Adrenal gland (tissue), 5 donors: ENCODE results near the gene CIB2.

Experiments
- POLR2A ChIP-seq, 2 donors: fragments of 450-650 bp; IDR thresholded peaks; one replicate each; pipeline ENCODE4 v1.6.1; 2017; ENCODE audit warnings: antibody characterized with exemption in 2 of 2, mild to moderate bottlenecking in 2 of 2, moderate library complexity in 1 of 2
- TF ChIP-seq, protein P1 (sequence below), 6 experiments: fragments of 450-650 bp in 4 of 6; fragments of 200-600 bp in 2 of 6; sonication (generic) in 1 of 6; IDR thresholded peaks; 1 replicate in 5 of 6; 2 replicates in 1 of 6; pipeline versions ENCODE4 v1.5.1 to v1.8.0; 2016 to 2021; ENCODE audit warnings: antibody characterized with exemption in 6 of 6, mild to moderate bottlenecking in 2 of 6, moderate library complexity in 1 of 6
- donor health status: DM: no; HTN: no; CAD: no.

DNA sequence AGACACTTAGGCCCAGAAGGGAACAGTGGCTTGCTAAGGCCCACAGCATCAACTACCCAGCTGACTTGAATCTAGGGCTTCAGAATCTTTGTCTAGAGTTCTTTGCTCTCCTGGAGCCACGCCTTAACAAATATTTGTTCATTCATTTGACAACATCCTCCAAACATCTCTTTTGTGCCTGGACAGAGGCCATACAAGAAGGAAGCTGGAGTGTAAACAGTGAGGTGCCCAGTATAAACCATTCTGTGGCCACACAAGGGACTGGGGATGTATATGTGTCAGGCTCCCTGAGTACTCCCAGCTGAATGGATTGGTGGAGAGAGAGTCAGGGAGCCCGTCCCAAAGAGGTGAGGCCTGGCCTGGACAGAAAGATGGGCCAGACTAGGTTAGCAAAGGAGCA is 3.4 kb downstream of the CIB2 start:
- TF ChIP-seq, protein P1, sequence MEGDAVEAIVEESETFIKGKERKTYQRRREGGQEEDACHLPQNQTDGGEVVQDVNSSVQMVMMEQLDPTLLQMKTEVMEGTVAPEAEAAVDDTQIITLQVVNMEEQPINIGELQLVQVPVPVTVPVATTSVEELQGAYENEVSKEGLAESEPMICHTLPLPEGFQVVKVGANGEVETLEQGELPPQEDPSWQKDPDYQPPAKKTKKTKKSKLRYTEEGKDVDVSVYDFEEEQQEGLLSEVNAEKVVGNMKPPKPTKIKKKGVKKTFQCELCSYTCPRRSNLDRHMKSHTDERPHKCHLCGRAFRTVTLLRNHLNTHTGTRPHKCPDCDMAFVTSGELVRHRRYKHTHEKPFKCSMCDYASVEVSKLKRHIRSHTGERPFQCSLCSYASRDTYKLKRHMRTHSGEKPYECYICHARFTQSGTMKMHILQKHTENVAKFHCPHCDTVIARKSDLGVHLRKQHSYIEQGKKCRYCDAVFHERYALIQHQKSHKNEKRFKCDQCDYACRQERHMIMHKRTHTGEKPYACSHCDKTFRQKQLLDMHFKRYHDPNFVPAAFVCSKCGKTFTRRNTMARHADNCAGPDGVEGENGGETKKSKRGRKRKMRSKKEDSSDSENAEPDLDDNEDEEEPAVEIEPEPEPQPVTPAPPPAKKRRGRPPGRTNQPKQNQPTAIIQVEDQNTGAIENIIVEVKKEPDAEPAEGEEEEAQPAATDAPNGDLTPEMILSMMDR (IDR thresholded peaks at IDR 0.05), result no peak
- TF ChIP-seq POLR2A (IDR thresholded peaks at IDR 0.05), result no peak
